RWPE2 (cell line): ENCODE results near the gene MBNL2.

ENCODE experiments used
- ATAC-seq: fragments of 200-7000 bp; cut with Tn5 transposase; 3 replicates; pipeline ENCODE4 v1.9.1; 2021; ENCODE audit warnings: low read depth
- DNase-seq: peaks from one replicate; pipeline ENCODE4 v3.0.0-alpha.2; 2020; ENCODE audit warnings: low spot score
- H3K27ac ChIP-seq: fragments of 450-650 bp; 2 replicates; pipeline ENCODE4 v1.5.1; 2017; ENCODE audit warnings: mild to moderate bottlenecking; ENCODE audit not compliant: poor library complexity, severe bottlenecking
- H3K27me3 ChIP-seq: fragments of 250-450 bp; sonication (Bioruptor Pico); 2 replicates; pipeline ENCODE4 v1.5.1; 2021; ENCODE audit warnings: mild to moderate bottlenecking, moderate library complexity; ENCODE audit not compliant: insufficient read depth, poor library complexity, severe bottlenecking
- H3K36me3 ChIP-seq: fragments of 250-450 bp; sonication (Bioruptor Pico); 2 replicates; pipeline ENCODE4 v1.5.1; 2020; ENCODE audit warnings: low read depth, mild to moderate bottlenecking, moderate library complexity
- H3K4me1 ChIP-seq: fragments of 250-450 bp; sonication (Bioruptor Pico); 2 replicates; pipeline ENCODE4 v1.5.1; 2021; ENCODE audit warnings: mild to moderate bottlenecking, moderate library complexity; ENCODE audit not compliant: insufficient read depth, poor library complexity, severe bottlenecking
- H3K4me3 ChIP-seq: fragments of 250-450 bp; sonication (Bioruptor Pico); 2 replicates; pipeline ENCODE4 v1.5.1; 2021; ENCODE audit warnings: mild to moderate bottlenecking, moderate library complexity; ENCODE audit not compliant: severe bottlenecking
- H3K9me3 ChIP-seq: fragments of 250-450 bp; sonication (Bioruptor Pico); 2 replicates; pipeline ENCODE4 v1.5.1; 2021; ENCODE audit warnings: mild to moderate bottlenecking, moderate library complexity; ENCODE audit not compliant: severe bottlenecking
- TF ChIP-seq, protein P1 (sequence below): fragments of 450-650 bp; IDR thresholded peaks from one replicate; pipeline ENCODE4 v1.5.1; 2017; ENCODE audit warnings: mild to moderate bottlenecking, moderate library complexity; ENCODE audit not compliant: poor library complexity, severe bottlenecking

The MBNL2 gene

DNA sequence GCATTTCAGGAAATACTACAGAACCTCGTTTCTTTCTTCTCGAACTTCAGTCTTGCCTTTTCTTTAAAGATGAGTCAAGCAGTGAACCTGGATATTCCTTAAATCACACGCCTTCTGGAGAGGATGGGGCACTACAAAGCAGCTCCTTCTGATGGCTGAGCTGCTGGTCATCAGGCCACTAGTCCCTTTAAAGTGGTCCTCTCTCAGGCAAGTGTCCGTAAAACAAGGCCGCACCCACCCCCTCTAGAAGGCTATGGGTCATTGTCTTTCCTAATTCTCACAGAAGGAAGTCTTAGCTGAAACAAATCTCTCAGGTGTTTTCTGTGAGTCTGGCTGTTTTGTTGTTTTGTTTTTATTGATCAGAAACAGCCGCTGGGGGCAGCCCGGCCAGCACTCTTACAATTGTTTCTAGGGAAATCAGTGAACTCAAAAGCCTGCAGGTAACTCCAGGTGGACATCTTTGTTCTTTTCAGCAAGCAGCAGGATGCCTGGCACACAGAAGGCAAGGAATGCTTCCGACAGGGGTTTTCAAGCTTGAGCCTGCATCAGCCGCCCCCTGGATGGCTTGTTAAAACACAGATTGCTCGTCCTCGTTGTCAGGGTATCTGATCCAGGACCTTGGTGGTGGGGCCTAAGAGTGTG, 45.4 kb downstream of the MBNL2 start:
- Histone ChIP-seq H3K27ac (no peak overlapping the region), H3K27me3 (no peaks in the 10 kb centered on the region), H3K4me3 (no peak overlapping the region), H3K4me1 (peaks cover 19% of the 10 kb centered on the region), H3K9me3 (no peaks in the 10 kb centered on the region), H3K36me3 (peaks cover 3% of the 10 kb centered on the region)
- ATAC-seq (no peak), DNase-seq (no peak)
- TF ChIP-seq, protein P1, sequence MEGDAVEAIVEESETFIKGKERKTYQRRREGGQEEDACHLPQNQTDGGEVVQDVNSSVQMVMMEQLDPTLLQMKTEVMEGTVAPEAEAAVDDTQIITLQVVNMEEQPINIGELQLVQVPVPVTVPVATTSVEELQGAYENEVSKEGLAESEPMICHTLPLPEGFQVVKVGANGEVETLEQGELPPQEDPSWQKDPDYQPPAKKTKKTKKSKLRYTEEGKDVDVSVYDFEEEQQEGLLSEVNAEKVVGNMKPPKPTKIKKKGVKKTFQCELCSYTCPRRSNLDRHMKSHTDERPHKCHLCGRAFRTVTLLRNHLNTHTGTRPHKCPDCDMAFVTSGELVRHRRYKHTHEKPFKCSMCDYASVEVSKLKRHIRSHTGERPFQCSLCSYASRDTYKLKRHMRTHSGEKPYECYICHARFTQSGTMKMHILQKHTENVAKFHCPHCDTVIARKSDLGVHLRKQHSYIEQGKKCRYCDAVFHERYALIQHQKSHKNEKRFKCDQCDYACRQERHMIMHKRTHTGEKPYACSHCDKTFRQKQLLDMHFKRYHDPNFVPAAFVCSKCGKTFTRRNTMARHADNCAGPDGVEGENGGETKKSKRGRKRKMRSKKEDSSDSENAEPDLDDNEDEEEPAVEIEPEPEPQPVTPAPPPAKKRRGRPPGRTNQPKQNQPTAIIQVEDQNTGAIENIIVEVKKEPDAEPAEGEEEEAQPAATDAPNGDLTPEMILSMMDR, result no peak

DNA sequence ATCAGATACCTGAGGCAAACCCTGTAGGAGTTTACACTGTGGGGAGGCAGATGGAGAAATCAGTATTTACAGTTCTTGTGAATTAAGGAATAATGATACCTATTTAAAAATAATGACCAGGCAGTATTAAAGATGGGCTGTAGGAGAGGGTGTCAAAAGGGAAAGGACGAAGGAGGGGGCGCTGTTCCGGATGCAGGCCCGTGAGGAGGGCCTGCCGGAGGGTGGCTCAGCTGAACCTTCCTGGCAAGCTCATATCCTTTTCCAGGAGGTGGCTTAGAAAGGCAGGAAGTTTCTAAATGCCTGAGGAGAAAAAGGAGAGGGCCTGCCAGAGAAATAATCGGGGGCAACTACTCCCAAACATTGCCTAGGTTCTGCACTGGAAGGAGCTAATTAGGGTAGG, 46.6 kb downstream of the MBNL2 start:
- H3K4me1 ChIP-seq, result peaks cover 29% of the 10 kb centered on the region
- H3K36me3 ChIP-seq, result peaks cover 3% of the 10 kb centered on the region
- H3K4me3 ChIP-seq, result no peak overlapping the region
- DNase-seq (no peak), ATAC-seq (no peak)
- H3K27me3 ChIP-seq, result no peaks in the 10 kb centered on the region
- TF ChIP-seq, protein P1, result no peak
- H3K9me3 ChIP-seq, result no peaks in the 10 kb centered on the region
- H3K27ac ChIP-seq, result no peak overlapping the region

DNA sequence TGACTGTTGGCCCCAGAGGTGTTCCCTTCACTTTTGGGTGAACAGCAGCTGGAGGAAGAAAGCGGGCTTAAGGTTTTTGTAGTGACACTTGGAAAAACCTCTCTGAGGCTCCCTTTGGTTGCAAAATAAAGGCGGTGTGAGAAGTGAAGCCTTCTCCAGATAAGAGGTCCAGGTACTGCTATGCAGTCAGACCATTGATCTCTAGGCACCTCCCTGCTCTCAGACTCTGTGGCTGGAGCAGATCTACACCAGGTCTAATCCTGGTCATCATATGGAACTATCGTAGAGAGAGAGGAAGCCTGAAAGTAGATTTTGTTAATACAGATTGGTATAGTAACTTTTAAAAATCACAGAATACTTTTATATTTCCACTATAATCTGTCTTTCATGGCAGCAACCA, 47.5 kb downstream of the MBNL2 start:
- H3K27me3 ChIP-seq, result no peaks in the 10 kb centered on the region
- H3K4me3 ChIP-seq, result no peak overlapping the region
- no peak for DNase-seq
- ATAC-seq, result no peak
- H3K9me3 ChIP-seq, result no peaks in the 10 kb centered on the region
- TF ChIP-seq, protein P1, result no peak
- peaks cover 33% of the 10 kb centered on the region for H3K4me1 ChIP-seq
- H3K27ac ChIP-seq, result no peak overlapping the region
- no peaks in the 10 kb centered on the region; the same call in none of the 2 replicates for H3K36me3 ChIP-seq

DNA sequence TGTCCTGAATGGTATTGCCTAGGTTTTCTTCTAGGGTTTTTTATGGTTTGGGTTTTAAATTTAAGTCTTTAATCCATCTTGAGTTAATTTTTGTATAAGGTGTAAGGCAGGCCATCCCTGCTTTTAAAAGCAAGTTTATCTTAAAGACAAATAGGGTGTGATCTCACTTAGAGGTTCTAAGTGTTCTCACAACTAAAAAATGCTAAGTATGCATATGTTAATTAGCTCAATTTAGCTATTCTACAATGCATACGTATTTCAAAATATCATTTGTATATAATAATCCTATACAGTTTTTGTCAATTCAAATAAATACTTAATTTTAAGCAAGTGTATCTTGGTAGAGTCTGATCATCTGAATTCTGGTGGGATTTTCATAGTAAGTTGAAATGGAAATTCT, 50.4 kb downstream of the MBNL2 start:
- ATAC-seq, result no peak
- Histone ChIP-seq H3K36me3 (peaks cover 17% of the 10 kb centered on the region), H3K27me3 (no peaks in the 10 kb centered on the region), H3K27ac (peak overlapping the region; percentile 100), H3K4me1 (peaks cover 58% of the 10 kb centered on the region), H3K4me3 (no peak overlapping the region), H3K9me3 (no peaks in the 10 kb centered on the region)
- TF ChIP-seq, protein P1, result no peak
- no peak for DNase-seq

DNA sequence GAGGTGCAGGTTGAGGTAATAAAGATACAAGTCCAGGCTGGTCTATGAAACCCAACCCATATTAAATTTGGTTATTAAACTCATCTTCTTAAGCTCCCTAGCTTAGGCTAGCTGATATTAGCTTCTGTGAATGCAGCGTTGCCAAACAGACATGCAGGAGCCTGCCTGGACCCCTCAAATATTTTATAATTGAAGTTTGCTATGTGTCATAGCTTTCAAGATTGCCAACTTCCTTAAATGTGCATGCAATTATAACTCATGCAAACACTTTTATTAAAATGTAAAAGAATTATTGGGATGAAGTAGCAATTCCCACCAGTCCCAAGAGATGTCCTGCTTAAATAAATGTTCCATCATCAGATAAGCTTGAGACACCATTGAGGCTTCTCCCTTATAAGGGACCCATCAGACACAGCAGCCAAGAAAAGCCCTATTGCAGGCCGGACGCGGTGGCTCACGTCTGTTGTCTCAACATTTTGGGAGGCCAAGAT, 51.3 kb downstream of the MBNL2 start:
- no peaks in the 10 kb centered on the region for H3K9me3 ChIP-seq
- TF ChIP-seq, protein P1, result peak; percentile 23
- no peaks in the 10 kb centered on the region for H3K27me3 ChIP-seq
- peak; percentile 78 for ATAC-seq
- H3K4me3 ChIP-seq, result no peak overlapping the region
- H3K4me1 ChIP-seq, result peaks cover 65% of the 10 kb centered on the region
- DNase-seq, result peak; percentile 74
- H3K36me3 ChIP-seq, result peaks cover 18% of the 10 kb centered on the region
- H3K27ac ChIP-seq, result peak overlapping the region; percentile 100
